ENCODE measurements around the gene ZFPL1. TPM values are rescaled to one million over a fixed set of nuclear protein-coding genes. Genes with fewer than 3 reads are reported as not detected.

ZFPL1 gene
- total and polyA plus RNA-seq, 9 of the 15 experiments (the other 6 are each of a cell fraction or from before 2014, with no cell fraction given), result 3.7 to 37.5 (median 22.7) TPM

DNA sequence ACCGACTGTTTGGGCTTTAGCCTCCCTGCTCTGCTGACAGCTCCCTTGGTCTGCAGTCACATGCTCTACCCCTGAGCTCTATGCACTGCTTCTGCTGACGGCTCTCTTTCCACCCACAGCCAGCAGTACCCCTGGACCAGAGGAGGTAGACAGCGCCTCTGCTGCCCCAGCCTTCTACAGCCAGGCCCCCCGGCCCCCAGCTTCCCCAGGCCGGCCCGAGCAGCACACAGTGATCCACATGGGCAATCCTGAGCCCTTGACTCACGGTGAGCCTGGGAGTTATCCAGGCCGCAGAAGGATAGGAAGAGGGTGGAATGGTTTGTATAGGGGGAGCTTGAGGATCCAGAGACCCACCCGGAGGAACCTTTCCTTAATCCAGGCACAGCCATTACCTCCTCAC lies 2.8 kb downstream of the ZFPL1 start (continued):
- TF ChIP-seq USF2 (CRISPR knock-in tag; IDR thresholded peaks at IDR 0.05) (no peak), ZNF316 (IDR thresholded peaks at IDR 0.05) (no peak)

GRCh38 chr11:65087216-65087615 lies 3.2 kb downstream of the ZFPL1 start:
- H3K4me2 ChIP-seq (ENCODE audit: insufficient read depth, low read length), result no peak overlapping the region
- peaks cover 32% of the 10 kb centered on the region for H3K79me2 ChIP-seq (ENCODE audit: control insufficient read depth, insufficient read depth, low read length)
- in situ Hi-C loops (cut with MboI), result no loop called here
- ChIA-PET POLR2A (interaction anchor here (0.5 to 2.0 kb wide), 4 partner anchors 10 to 54 kb away, joined by 3 to 4 read pairs (median 3); partner anchors contain the start of gene ZNHIT2), CTCF (ENCODE audit: low intra/inter-chr PET ratio) (no interaction called here)
- ATAC-seq, result no peak
- intact Hi-C loops (cut with micrococcal nuclease), result no loop called here
- no peak for DNase-seq (ENCODE audit: extremely low read depth in 1 of 4, low spot score in 3 of 4)
- no peak overlapping the region for H3K9ac ChIP-seq (ENCODE audit: insufficient read depth in 1 of 2, low read depth in 2 of 2, low read length in 2 of 2)
- H3K9me1 ChIP-seq (ENCODE audit: control insufficient read depth, insufficient read depth, low read length), result no peaks in the 10 kb centered on the region
- no TSS peak for BruUV-seq (replicated peaks)
- no peaks in the 10 kb centered on the region; a peak in 1 of 5 replicates for H3K27me3 ChIP-seq (ENCODE audit: control insufficient read depth in 2 of 2, insufficient read depth in 2 of 2, low read length in 2 of 2)
- H3K4me3 ChIP-seq, result no peak overlapping the region
- H3K9me3 ChIP-seq (replicated peaks; ENCODE audit: control insufficient read depth, insufficient read depth, low read depth, low read length), result no peaks in the 10 kb centered on the region
- no peaks in the 10 kb centered on the region; the same call in 1 of the 2 replicates for H4K20me1 ChIP-seq (replicated peaks; ENCODE audit: control insufficient read depth, insufficient read depth, low read length)
- no peak for FAIRE-seq
- H2AFZ ChIP-seq (ENCODE audit: low read depth, low read length), result no peak overlapping the region
- peaks cover 13 to 15% of the 10 kb centered on the region in 2 experiments for H3K4me1 ChIP-seq (replicated peaks in 1 of 2; ENCODE audit: control insufficient read depth in 2 of 2, insufficient read depth in 2 of 2, low read length in 2 of 2)
- WGBS (ENCODE audit: insufficient coverage, low coverage, missing lambda C conversion rate), result 85% methylated on average over 7 of the region's 11 CpGs
- H3K36me3 ChIP-seq (ENCODE audit: control insufficient read depth, insufficient read depth, low read length), result peaks cover 56% of the 10 kb centered on the region
- no peak overlapping the region for H3K27ac ChIP-seq (ENCODE audit: extremely low read depth, low read depth, low read length)
- TF ChIP-seq, protein P1, sequence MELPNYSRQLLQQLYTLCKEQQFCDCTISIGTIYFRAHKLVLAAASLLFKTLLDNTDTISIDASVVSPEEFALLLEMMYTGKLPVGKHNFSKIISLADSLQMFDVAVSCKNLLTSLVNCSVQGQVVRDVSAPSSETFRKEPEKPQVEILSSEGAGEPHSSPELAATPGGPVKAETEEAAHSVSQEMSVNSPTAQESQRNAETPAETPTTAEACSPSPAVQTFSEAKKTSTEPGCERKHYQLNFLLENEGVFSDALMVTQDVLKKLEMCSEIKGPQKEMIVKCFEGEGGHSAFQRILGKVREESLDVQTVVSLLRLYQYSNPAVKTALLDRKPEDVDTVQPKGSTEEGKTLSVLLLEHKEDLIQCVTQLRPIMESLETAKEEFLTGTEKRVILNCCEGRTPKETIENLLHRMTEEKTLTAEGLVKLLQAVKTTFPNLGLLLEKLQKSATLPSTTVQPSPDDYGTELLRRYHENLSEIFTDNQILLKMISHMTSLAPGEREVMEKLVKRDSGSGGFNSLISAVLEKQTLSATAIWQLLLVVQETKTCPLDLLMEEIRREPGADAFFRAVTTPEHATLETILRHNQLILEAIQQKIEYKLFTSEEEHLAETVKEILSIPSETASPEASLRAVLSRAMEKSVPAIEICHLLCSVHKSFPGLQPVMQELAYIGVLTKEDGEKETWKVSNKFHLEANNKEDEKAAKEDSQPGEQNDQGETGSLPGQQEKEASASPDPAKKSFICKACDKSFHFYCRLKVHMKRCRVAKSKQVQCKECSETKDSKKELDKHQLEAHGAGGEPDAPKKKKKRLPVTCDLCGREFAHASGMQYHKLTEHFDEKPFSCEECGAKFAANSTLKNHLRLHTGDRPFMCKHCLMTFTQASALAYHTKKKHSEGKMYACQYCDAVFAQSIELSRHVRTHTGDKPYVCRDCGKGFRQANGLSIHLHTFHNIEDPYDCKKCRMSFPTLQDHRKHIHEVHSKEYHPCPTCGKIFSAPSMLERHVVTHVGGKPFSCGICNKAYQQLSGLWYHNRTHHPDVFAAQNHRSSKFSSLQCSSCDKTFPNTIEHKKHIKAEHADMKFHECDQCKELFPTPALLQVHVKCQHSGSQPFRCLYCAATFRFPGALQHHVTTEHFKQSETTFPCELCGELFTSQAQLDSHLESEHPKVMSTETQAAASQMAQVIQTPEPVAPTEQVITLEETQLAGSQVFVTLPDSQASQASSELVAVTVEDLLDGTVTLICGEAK (IDR thresholded peaks at IDR 0.05), result no peak
- TF ChIP-seq, protein P1 (CRISPR knock-in tag; IDR thresholded peaks at IDR 0.05), result no peak
- TF ChIP-seq RAD51 (IDR thresholded peaks at IDR 0.05; ENCODE audit: borderline replicate concordance, low read depth) (no peak), AFF4 (CRISPR knock-in tag; IDR thresholded peaks at IDR 0.05) (no peak), ZBED1 (IDR thresholded peaks at IDR 0.05) (no peak), LEF1 (IDR thresholded peaks at IDR 0.05) (no peak)

Data from K562 (cell line).